ENCODE results near the gene CELSR3.

DNA sequence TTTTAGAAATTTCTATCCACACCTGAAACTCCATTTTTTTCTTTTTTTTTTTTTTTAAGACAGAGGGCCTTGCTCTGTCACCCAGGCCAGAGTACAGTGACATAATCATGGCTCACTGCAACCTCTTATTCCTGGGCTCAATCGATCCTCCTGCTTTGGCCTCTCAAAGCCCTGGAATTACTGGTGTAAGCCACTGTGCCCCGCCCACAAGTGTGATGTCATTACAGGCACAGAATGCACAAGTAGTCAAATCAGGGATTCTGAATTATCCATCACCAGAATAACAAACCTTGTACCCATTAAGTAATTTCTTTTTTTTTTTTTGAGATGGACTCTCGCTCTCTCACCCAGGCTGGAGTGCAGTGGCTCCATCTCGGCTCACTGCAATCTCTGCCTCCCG, 55.2 kb downstream of the CELSR3 start:
- TF ChIP-seq, protein P1, sequence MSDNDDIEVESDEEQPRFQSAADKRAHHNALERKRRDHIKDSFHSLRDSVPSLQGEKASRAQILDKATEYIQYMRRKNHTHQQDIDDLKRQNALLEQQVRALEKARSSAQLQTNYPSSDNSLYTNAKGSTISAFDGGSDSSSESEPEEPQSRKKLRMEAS (IDR thresholded peaks at IDR 0.05): no peak
- TF ChIP-seq NFIC (IDR thresholded peaks at IDR 0.05) (no peak), TEAD4 (IDR thresholded peaks at IDR 0.05) (no peak), YY1 (IDR thresholded peaks at IDR 0.05; ENCODE audit: low read depth) (no peak), CREB1 (IDR thresholded peaks at IDR 0.05; ENCODE audit: low read depth) (no peak), EP300 (IDR thresholded peaks at IDR 0.05; ENCODE audit: borderline replicate concordance) (no peak), TCF12 (IDR thresholded peaks at IDR 0.05; ENCODE audit: low read depth) (no peak)
